Hematopoietic multipotent progenitor cell treated with erythropoietin and hydrocortisone succinate and interleukin-3 and kit ligand, for 6 days (in vitro differentiated cells): Measurements from ENCODE around the gene RRP1B.

ENCODE experiments used
- DNase-seq: peaks from one replicate; pipeline ENCODE4 v3.0.0-alpha.2; 2015

RRP1B gene

GRCh38 chr21:43728467-43729390, 69.4 kb downstream of the RRP1B start:
- peak; percentile 98 for DNase-seq

- no peak for DNase-seq
Measured at GRCh38 chr21:43731476-43731875, 72.1 kb downstream of the RRP1B start.

- DNase-seq = no peak
Measured at GRCh38 chr21:43731891-43732711, 72.7 kb downstream of the RRP1B start.

GRCh38 chr21:43733060-43733459, 73.7 kb downstream of the RRP1B start:
- DNase-seq = no peak

GRCh38 chr21:43733529-43734071, 74.2 kb downstream of the RRP1B start:
- DNase-seq = peak; percentile 39

- DNase-seq = peak; percentile 80
Measured at GRCh38 chr21:43734131-43734927, 75.0 kb downstream of the RRP1B start.

GRCh38 chr21:43734928-43735229, 75.5 kb downstream of the RRP1B start:
- no peak for DNase-seq

GRCh38 chr21:43735236-43736091, 76.1 kb downstream of the RRP1B start:
- DNase-seq = no peak

- no peak for DNase-seq
Measured at GRCh38 chr21:43736224-43736883, 77.0 kb downstream of the RRP1B start.

- DNase-seq = no peak
Measured at GRCh38 chr21:43737158-43737950, 78.0 kb downstream of the RRP1B start.

GRCh38 chr21:43739621-43740435, 80.5 kb downstream of the RRP1B start:
- DNase-seq = peak; percentile 70

- DNase-seq = no peak
Measured at GRCh38 chr21:43740497-43741156, 81.3 kb downstream of the RRP1B start.

GRCh38 chr21:43741423-43742096, 82.2 kb downstream of the RRP1B start:
- DNase-seq = no peak

- peak; percentile 73 for DNase-seq
Measured at GRCh38 chr21:43743947-43744346, 84.6 kb downstream of the RRP1B start.

- no peak for DNase-seq
Measured at GRCh38 chr21:43744725-43745124, 85.4 kb downstream of the RRP1B start.
